ENCODE measurements around the gene CLEC14A.

GRCh38 chr14:38224338-38224737 lies 31.6 kb downstream of the CLEC14A start:
- TF ChIP-seq CTCF (optimal IDR thresholded peaks at IDR 0.05 in 1 of 3, IDR thresholded peaks at IDR 0.05 in 1 of 3, conservative IDR thresholded peaks at IDR 0.05 in 1 of 3; ENCODE audit: extremely low read depth in 1 of 3, insufficient read depth in 2 of 3, low read length in 3 of 3): no peak
- no peak for TF ChIP-seq EZH2 (IDR thresholded peaks at IDR 0.05; ENCODE audit: low read length)

Data from keratinocyte (primary cell).